Measurements from ENCODE around the gene PROM2.
"Not testable (repeated sequence)": the region's sequence is repeated elsewhere in the genome, so short reads cannot be mapped to it uniquely, and the experiment has no call there.

PROM2 gene

DNA sequence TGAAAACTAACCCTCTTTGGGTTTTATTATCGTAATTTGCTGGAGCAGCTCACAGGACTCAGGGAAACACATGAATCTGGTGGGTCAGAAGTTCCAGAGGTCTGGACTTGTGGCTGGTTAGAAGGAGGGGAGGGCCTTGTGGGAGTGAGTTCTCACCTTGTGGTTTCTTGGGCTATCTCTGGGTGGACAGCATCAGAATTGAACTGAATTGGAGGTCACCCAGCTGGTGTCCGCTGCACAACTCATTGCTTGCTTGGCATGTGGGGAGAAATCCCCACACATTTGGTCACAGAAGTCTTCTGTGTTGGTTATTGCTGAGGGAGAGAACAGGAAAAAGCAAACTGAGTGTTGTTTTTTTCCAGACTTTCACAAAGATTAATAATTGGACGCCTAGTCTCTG lies 39.4 kb upstream of the PROM2 start:
- Histone ChIP-seq H3K36me3 (ENCODE audit: control insufficient read depth, insufficient read depth, low read length) (no peaks in the 10 kb centered on the region), H3K27me3 (replicated peaks; ENCODE audit: control insufficient read depth, insufficient read depth, low read length) (no peaks in the 10 kb centered on the region), H3K4me3 (replicated peaks; ENCODE audit: low read depth, low read length) (no peak overlapping the region)
- TF ChIP-seq, protein P1, sequence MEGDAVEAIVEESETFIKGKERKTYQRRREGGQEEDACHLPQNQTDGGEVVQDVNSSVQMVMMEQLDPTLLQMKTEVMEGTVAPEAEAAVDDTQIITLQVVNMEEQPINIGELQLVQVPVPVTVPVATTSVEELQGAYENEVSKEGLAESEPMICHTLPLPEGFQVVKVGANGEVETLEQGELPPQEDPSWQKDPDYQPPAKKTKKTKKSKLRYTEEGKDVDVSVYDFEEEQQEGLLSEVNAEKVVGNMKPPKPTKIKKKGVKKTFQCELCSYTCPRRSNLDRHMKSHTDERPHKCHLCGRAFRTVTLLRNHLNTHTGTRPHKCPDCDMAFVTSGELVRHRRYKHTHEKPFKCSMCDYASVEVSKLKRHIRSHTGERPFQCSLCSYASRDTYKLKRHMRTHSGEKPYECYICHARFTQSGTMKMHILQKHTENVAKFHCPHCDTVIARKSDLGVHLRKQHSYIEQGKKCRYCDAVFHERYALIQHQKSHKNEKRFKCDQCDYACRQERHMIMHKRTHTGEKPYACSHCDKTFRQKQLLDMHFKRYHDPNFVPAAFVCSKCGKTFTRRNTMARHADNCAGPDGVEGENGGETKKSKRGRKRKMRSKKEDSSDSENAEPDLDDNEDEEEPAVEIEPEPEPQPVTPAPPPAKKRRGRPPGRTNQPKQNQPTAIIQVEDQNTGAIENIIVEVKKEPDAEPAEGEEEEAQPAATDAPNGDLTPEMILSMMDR (IDR thresholded peaks at IDR 0.05; ENCODE audit: insufficient read depth, low read length, poor library complexity, severe bottlenecking), result no peak
- DNase-seq (ENCODE audit: extremely low read depth, insufficient read length), result no peak

DNA sequence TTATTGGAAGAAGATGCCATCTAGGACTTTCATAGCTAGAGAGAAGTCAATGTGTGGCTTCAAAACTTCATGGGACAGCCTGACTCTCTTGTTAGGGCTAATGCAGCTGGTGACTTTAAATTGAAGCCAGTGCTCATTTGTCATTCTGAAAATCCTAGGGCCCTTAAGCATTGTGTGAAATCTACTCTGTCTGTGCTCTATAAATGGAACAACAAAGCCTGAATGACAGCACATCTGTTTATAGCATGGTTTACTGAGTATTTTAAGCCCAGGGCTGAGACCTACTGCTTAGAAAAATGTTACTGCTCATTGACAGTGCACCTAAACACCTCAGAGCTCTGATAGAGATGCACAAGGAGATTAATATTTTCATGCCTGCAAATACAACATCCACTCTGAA lies 36.1 kb upstream of the PROM2 start:
- DNase-seq (ENCODE audit: extremely low read depth, insufficient read length), result no peak
- H3K4me3 ChIP-seq (replicated peaks; ENCODE audit: low read depth, low read length), result no peak overlapping the region
- no peaks in the 10 kb centered on the region for H3K36me3 ChIP-seq (ENCODE audit: control insufficient read depth, insufficient read depth, low read length)
- TF ChIP-seq, protein P1 (IDR thresholded peaks at IDR 0.05; ENCODE audit: insufficient read depth, low read length, poor library complexity, severe bottlenecking), result no peak
- H3K27me3 ChIP-seq (replicated peaks; ENCODE audit: control insufficient read depth, insufficient read depth, low read length), result no peaks in the 10 kb centered on the region

DNA sequence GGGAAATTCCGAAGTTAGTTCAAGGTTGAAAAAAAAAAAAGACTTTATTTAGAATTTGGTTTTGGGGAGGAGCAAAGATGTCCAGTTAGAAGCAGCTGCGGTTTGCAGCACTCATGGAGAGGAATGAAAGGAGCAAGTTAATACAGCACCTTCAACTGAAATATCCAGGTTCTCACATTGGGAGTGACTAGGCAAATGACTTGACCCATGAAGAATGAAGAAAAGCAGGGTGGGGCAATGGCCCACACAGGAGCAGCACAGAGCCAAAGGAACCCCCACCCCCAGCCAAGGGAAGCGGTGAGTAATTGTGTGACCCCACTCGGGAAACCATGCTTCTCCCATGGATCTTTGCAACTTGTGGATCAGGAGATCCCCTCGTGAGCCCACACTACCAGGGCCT lies 34.2 kb upstream of the PROM2 start:
- H3K27me3 ChIP-seq (replicated peaks; ENCODE audit: control insufficient read depth, insufficient read depth, low read length), result no peaks in the 10 kb centered on the region
- H3K4me3 ChIP-seq (replicated peaks; ENCODE audit: low read depth, low read length), result no peak overlapping the region
- TF ChIP-seq, protein P1 (IDR thresholded peaks at IDR 0.05; ENCODE audit: insufficient read depth, low read length, poor library complexity, severe bottlenecking), result no peak
- H3K36me3 ChIP-seq (ENCODE audit: control insufficient read depth, insufficient read depth, low read length), result no peaks in the 10 kb centered on the region
- DNase-seq (ENCODE audit: extremely low read depth, insufficient read length), result no peak

DNA sequence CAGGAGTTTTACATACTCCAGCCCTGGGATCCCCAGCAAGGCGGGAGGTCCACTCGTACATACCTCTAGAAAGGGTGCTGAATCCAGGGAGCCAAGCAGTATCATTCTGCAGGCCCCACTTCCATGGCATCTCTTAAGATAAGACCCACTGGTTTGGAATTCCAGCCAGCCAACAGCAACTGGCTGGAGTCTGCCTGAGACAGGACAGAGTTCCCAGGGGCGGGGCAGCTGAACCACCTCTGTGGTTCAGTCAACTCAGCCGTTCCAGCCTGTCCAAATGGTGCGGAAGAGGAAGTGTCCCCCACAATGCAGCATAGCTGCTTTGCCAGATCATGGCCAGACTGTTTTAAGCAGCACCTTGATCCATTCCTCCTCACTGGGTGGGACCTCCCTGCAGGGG lies 33.7 kb upstream of the PROM2 start:
- H3K36me3 ChIP-seq (ENCODE audit: control insufficient read depth, insufficient read depth, low read length), result no peaks in the 10 kb centered on the region
- no peaks in the 10 kb centered on the region for H3K27me3 ChIP-seq (replicated peaks; ENCODE audit: control insufficient read depth, insufficient read depth, low read length)
- no peak overlapping the region for H3K4me3 ChIP-seq (replicated peaks; ENCODE audit: low read depth, low read length)
- TF ChIP-seq, protein P1 (IDR thresholded peaks at IDR 0.05; ENCODE audit: insufficient read depth, low read length, poor library complexity, severe bottlenecking), result no peak
- no peak for DNase-seq (ENCODE audit: extremely low read depth, insufficient read length)

DNA sequence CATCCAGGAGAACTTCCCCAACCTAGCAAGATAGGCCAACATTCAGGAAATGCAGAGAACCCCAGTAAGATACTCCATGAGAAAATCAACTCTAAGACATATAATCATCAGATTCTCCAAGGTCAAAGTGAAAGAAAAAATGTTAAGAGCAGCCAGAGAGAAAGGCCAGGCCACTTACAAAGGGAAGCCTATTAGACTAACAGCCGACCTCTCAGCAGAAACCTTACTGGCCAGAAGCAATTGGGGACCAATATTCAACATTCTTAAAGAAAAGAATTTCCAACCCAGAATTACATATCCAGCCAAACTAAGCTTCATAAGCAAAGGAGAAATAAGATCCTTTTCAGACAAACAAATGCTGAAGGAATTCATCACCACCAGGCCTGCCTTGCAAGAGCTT lies 32.2 kb upstream of the PROM2 start:
- H3K4me3 ChIP-seq (replicated peaks; ENCODE audit: low read depth, low read length); DNase-seq (ENCODE audit: extremely low read depth, insufficient read length); H3K36me3 ChIP-seq (ENCODE audit: control insufficient read depth, insufficient read depth, low read length); H3K27me3 ChIP-seq (replicated peaks; ENCODE audit: control insufficient read depth, insufficient read depth, low read length): not testable (repeated sequence)

DNA sequence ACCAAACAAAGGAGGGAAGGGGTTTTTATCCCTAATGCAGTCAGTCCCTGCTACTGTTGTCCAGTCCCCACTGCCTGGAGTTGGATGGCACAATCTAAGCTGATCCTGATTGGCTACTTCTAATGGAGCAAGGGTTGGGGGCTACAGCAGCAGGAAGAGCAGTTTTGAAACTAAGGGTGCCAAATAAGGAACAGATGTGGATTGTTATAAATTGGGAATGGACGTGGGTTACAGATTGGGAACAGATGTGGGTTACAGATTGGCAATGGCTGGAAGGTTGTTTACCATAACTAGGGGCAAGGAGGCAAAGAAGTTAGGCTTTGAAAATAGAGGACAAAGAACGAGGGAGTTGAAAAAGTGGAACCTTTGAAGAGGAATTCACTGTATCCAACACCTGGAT lies 16.0 kb upstream of the PROM2 start:
- TF ChIP-seq, protein P1 (IDR thresholded peaks at IDR 0.05; ENCODE audit: insufficient read depth, low read length, poor library complexity, severe bottlenecking), result no peak
- Histone ChIP-seq H3K36me3 (ENCODE audit: control insufficient read depth, insufficient read depth, low read length) (no peaks in the 10 kb centered on the region), H3K27me3 (replicated peaks; ENCODE audit: control insufficient read depth, insufficient read depth, low read length) (no peaks in the 10 kb centered on the region), H3K4me3 (replicated peaks; ENCODE audit: low read depth, low read length) (no peak overlapping the region)
- DNase-seq (ENCODE audit: extremely low read depth, insufficient read length), result no peak
